Measurements from ENCODE around the gene NUFIP2.

- TF ChIP-seq CTCF (IDR thresholded peaks at IDR 0.05) (no peak), EZH2 (IDR thresholded peaks at IDR 0.05; ENCODE audit: borderline replicate concordance, insufficient read depth, low read depth, low read length, poor library complexity, severe bottlenecking) (no peak)
Measured at GRCh38 chr17:29242051-29242450, 51.9 kb downstream of the NUFIP2 start.
